ENCODE data around the gene C1QTNF8.

C1QTNF8 gene

DNA sequence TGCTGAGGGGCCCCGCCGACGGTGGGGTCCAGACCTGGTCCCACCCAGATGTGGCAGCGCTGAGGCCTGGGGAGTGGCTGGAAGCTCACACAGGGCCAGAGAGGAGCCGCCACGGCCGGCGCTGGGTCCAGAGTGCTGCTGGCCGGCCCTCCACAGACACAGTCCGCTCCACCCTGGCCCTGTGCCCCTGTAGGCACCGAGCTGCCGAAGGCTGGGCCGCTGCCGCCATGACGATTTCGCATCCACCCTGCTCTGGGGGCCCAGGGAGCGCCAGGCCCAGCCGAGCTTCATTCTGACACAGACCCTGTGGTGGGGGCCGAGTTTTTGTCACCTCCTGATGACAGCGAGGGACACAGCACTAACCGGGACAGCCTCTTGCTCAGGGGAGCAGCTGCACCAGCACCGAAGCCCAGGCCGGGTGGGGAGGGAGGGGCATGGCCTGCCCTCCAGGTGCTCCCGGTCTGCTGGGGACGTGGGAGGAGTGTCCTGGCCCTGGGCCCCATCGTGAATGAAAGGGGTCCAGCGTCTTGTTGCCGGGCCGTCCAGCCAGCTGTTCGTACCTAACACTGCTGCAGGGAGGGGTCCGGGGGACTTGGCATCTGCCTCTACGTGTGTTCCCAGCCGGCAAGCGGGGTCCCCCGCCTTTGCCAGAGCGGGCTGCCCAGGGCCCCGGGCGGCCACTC lies 50.6 kb downstream of the C1QTNF8 start:
- TF ChIP-seq, protein P1, sequence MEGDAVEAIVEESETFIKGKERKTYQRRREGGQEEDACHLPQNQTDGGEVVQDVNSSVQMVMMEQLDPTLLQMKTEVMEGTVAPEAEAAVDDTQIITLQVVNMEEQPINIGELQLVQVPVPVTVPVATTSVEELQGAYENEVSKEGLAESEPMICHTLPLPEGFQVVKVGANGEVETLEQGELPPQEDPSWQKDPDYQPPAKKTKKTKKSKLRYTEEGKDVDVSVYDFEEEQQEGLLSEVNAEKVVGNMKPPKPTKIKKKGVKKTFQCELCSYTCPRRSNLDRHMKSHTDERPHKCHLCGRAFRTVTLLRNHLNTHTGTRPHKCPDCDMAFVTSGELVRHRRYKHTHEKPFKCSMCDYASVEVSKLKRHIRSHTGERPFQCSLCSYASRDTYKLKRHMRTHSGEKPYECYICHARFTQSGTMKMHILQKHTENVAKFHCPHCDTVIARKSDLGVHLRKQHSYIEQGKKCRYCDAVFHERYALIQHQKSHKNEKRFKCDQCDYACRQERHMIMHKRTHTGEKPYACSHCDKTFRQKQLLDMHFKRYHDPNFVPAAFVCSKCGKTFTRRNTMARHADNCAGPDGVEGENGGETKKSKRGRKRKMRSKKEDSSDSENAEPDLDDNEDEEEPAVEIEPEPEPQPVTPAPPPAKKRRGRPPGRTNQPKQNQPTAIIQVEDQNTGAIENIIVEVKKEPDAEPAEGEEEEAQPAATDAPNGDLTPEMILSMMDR (IDR thresholded peaks at IDR 0.05; ENCODE audit: insufficient read depth, low read length), result no peak
- TF ChIP-seq GABPA (IDR thresholded peaks at IDR 0.05; ENCODE audit: low read depth), result no peak
- TF ChIP-seq REST (IDR thresholded peaks at IDR 0.05; ENCODE audit: insufficient replicate concordance, low read depth), result no peak
- no peak for TF ChIP-seq SPI1 (IDR thresholded peaks at IDR 0.05; ENCODE audit: borderline replicate concordance, low read depth)
- no peak for TF ChIP-seq POLR2AphosphoS5 (IDR thresholded peaks at IDR 0.05; ENCODE audit: low read depth)
- Histone ChIP-seq H3K27ac (replicated peaks) (no peak overlapping the region), H3K4me3 (replicated peaks; ENCODE audit: insufficient read depth, low read length) (no peak overlapping the region), H3K27me3 (ENCODE audit: insufficient read depth, poor library complexity, severe bottlenecking) (no peaks in the 10 kb centered on the region)
- no peak for DNase-seq (ENCODE audit: low read depth in 1 of 2, low spot score in 1 of 2)

DNA sequence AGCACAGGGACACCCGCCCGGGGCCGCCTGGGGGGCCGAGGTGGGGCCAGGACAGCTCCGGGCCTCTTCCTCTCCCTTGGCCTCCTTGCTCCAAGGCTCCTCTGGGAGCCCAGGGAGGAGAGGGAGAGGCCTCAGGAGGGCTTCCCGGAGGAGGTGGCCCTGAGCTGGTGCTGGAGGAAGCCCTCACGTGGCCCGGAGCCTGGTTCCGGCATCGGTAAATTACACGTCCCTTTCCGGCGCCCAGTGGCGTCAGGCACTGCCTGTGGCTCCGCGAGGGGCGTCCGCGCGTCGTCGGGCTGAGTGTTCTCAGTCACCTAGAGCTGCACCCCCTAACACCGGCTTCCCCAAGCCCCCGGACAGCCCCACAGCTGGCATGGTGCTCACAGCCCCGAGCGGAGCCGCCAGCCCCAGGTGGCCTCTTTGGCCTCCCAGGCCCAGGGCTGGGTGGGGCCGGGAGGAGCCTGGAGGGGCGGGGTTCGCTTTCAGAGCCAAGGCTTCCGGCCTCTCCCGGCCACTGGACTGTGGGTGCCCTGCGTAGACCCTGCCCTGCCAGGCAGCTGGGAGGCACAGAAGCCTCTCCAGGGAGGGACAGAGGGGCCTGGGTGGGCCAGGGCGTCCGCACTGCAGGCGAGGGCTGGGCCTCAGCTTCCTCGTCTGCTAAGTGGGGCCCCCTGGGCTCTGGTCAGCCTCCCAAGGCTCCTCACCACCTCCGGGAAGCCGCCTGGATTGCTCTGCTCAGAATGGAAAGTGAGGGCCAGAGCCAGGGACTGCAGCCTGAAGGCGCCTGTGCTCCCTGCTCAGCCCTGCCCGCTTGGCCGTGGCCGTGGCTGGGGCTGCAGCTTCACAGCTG lies 51.4 kb downstream of the C1QTNF8 start:
- H3K27ac ChIP-seq (replicated peaks), result no peak overlapping the region
- H3K4me3 ChIP-seq (replicated peaks; ENCODE audit: insufficient read depth, low read length), result no peak overlapping the region
- DNase-seq (ENCODE audit: low read depth in 1 of 2, low spot score in 1 of 2), result no peak
- no peak for TF ChIP-seq REST (IDR thresholded peaks at IDR 0.05; ENCODE audit: insufficient replicate concordance, low read depth)
- TF ChIP-seq SPI1 (IDR thresholded peaks at IDR 0.05; ENCODE audit: borderline replicate concordance, low read depth), result no peak
- TF ChIP-seq, protein P1 (IDR thresholded peaks at IDR 0.05; ENCODE audit: insufficient read depth, low read length), result no peak
- no peak for TF ChIP-seq GABPA (IDR thresholded peaks at IDR 0.05; ENCODE audit: low read depth)
- no peak for TF ChIP-seq POLR2AphosphoS5 (IDR thresholded peaks at IDR 0.05; ENCODE audit: low read depth)
- no peaks in the 10 kb centered on the region for H3K27me3 ChIP-seq (ENCODE audit: insufficient read depth, poor library complexity, severe bottlenecking)

DNA sequence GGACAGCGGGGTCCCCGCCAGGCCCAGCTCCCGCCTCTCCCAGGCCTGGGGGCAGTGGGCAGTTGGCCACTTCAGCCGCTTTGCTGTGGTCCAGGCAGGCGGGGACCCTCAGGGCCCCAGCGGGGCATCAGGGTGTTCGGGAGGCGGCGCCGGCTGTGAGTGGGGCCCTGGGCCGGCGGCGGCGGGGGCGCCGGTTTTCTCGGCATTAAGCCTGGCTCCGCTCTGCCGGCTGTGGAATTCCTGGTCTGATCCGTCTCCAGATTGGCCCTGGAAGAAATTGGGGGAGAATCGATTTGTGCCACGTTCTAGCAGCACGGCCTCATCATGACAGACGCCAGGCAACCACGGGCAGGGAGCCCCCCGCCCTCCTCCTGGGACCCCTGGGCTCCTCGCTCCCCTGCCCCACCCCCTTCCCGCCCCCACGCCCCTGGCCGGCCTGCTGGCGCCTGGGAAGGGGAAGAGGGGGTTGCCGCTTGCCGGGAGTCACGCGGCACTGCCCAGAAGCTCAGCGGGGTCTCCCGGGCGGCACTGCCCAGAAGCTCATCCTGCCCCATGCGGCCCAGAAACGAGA lies 52.1 kb downstream of the C1QTNF8 start:
- Histone ChIP-seq H3K4me3 (replicated peaks; ENCODE audit: insufficient read depth, low read length) (no peak overlapping the region), H3K27ac (replicated peaks) (no peak overlapping the region), H3K27me3 (ENCODE audit: insufficient read depth, poor library complexity, severe bottlenecking) (no peaks in the 10 kb centered on the region)
- DNase-seq (ENCODE audit: low read depth in 1 of 2, low spot score in 1 of 2), result no peak
- TF ChIP-seq POLR2AphosphoS5 (IDR thresholded peaks at IDR 0.05; ENCODE audit: low read depth) (no peak), GABPA (IDR thresholded peaks at IDR 0.05; ENCODE audit: low read depth) (no peak)

GRCh38 chr16:1042866-1043265 lies 53.2 kb downstream of the C1QTNF8 start:
- peaks cover 5% of the 10 kb centered on the region for H3K27me3 ChIP-seq (ENCODE audit: insufficient read depth, poor library complexity, severe bottlenecking)
- DNase-seq (ENCODE audit: low read depth in 1 of 2, low spot score in 1 of 2), result no peak
- H3K4me3 ChIP-seq (replicated peaks; ENCODE audit: insufficient read depth, low read length), result no peak overlapping the region
- no peak for TF ChIP-seq POLR2AphosphoS5 (IDR thresholded peaks at IDR 0.05; ENCODE audit: low read depth)
- TF ChIP-seq REST (IDR thresholded peaks at IDR 0.05; ENCODE audit: insufficient replicate concordance, low read depth), result no peak
- TF ChIP-seq GABPA (IDR thresholded peaks at IDR 0.05; ENCODE audit: low read depth), result no peak
- TF ChIP-seq, protein P1 (IDR thresholded peaks at IDR 0.05; ENCODE audit: insufficient read depth, low read length), result no peak
- no peak for TF ChIP-seq SPI1 (IDR thresholded peaks at IDR 0.05; ENCODE audit: borderline replicate concordance, low read depth)
- no peak overlapping the region for H3K27ac ChIP-seq (replicated peaks)
